HG02884 (cell line): ENCODE data around the gene PLXNA4.

Experiments
- ATAC-seq: cut with Tn5 transposase; IDR thresholded peaks from one replicate; pipeline ENCODE4 v1.9.1; 2021; ENCODE audit warnings: mild to moderate bottlenecking, moderate library complexity; ENCODE audit not compliant: unreplicated experiment

The PLXNA4 gene

GRCh38 chr7:132371948-132372347 is 204.3 kb downstream of the PLXNA4 start:
- no peak for ATAC-seq

- ATAC-seq = no peak
Observed at GRCh38 chr7:132368246-132368900, 207.9 kb downstream of the PLXNA4 start.

GRCh38 chr7:132367795-132368194 is 208.5 kb downstream of the PLXNA4 start:
- ATAC-seq = no peak

- ATAC-seq = no peak
Observed at GRCh38 chr7:132367004-132367403, 209.3 kb downstream of the PLXNA4 start.

GRCh38 chr7:132364226-132364625 is 212.0 kb downstream of the PLXNA4 start:
- no peak for ATAC-seq

GRCh38 chr7:132362059-132362458 is 214.2 kb downstream of the PLXNA4 start:
- ATAC-seq = no peak

- ATAC-seq = no peak
Observed at GRCh38 chr7:132361146-132361545, 215.1 kb downstream of the PLXNA4 start.

- no peak for ATAC-seq
Observed at GRCh38 chr7:132359743-132360142, 216.5 kb downstream of the PLXNA4 start.

GRCh38 chr7:132355048-132355447 is 221.2 kb downstream of the PLXNA4 start:
- ATAC-seq = no peak

GRCh38 chr7:132354527-132354926 is 221.7 kb downstream of the PLXNA4 start:
- ATAC-seq = no peak

- ATAC-seq = no peak
Observed at GRCh38 chr7:132353936-132354335, 222.3 kb downstream of the PLXNA4 start.

GRCh38 chr7:132352800-132353199 is 223.5 kb downstream of the PLXNA4 start:
- ATAC-seq = no peak

GRCh38 chr7:132351954-132352499 is 224.2 kb downstream of the PLXNA4 start:
- no peak for ATAC-seq

- no peak for ATAC-seq
Observed at GRCh38 chr7:132350741-132351140, 225.5 kb downstream of the PLXNA4 start.

GRCh38 chr7:132349075-132349474 is 227.2 kb downstream of the PLXNA4 start:
- ATAC-seq = no peak

- ATAC-seq = no peak
Observed at GRCh38 chr7:132348341-132348740, 227.9 kb downstream of the PLXNA4 start.

GRCh38 chr7:132347858-132348257 is 228.4 kb downstream of the PLXNA4 start:
- no peak for ATAC-seq

- no peak for ATAC-seq
Observed at GRCh38 chr7:132347123-132347522, 229.1 kb downstream of the PLXNA4 start.

GRCh38 chr7:132345543-132346129 is 230.6 kb downstream of the PLXNA4 start:
- ATAC-seq = no peak

- no peak for ATAC-seq
Observed at GRCh38 chr7:132345030-132345429, 231.2 kb downstream of the PLXNA4 start.

GRCh38 chr7:132343199-132343598 is 233.1 kb downstream of the PLXNA4 start:
- no peak for ATAC-seq

- no peak for ATAC-seq
Observed at GRCh38 chr7:132337450-132338080, 238.7 kb downstream of the PLXNA4 start.
